Dermis blood vessel endothelial cell (primary cell): ENCODE data around the gene PDE2A. TPM values are rescaled to one million over a fixed set of nuclear protein-coding genes. Genes with fewer than 3 reads are reported as not detected.
"Not testable (repeated sequence)": the region's sequence is repeated elsewhere in the genome, so short reads cannot be mapped to it uniquely, and the experiment has no call there.

ENCODE experiments used
- DNase-seq: peaks from one replicate; pipeline ENCODE4 v3.0.0; 2010
- total RNA-seq: library from RNA; depleted of rRNA; stranded (reverse); fragments of >200 nt; gene quantifications from 2 replicates; pipeline ENCODE4 v1.2.3, GENCODE V29; 2014

The PDE2A gene
- total RNA-seq, 1 donor from 2014 or later, result 351 TPM

DNA sequence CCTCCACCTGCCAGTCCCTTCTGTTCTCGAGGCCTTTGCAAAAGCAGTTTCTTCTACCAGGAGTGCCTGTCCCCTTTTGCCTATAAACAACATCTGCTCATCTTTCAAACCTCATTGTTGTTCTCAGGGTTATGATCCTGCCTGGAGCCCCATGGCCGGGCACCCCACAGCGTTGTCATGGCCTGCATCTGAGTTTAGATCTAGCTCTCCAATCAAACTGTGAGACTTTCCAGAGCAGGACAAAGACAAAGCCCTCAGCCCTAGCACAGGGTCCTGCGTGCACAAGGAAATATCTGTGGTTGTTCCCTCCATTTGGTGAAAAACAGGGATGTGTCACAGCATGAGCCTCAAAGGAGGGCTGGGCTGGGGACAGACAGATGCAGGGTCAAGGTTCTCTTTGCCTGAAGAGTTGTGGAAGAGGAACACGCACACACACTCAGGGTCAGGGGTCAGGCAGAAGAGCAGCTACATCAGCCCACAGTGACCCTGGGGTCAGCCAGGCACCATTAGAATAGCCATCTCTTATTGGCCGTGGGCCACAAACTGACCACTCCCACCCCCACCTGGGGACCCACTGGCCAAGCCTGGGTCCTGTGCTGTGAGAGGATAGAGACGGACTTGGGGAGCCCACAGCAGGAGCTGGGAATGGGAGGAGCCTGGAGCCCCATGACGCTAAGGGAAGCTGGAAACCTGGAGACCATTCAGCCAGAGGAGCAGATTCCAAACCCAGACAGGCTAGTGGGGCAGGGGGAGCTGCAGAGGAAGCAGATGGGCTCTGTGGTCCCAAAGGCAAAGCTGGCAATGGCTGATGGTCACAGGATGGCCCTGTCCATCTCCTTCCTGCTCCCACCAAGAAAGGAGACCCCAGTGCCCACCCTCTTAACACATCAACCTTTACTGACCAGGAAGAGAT, 99.4 kb downstream of the PDE2A start:
- no peak for DNase-seq

DNA sequence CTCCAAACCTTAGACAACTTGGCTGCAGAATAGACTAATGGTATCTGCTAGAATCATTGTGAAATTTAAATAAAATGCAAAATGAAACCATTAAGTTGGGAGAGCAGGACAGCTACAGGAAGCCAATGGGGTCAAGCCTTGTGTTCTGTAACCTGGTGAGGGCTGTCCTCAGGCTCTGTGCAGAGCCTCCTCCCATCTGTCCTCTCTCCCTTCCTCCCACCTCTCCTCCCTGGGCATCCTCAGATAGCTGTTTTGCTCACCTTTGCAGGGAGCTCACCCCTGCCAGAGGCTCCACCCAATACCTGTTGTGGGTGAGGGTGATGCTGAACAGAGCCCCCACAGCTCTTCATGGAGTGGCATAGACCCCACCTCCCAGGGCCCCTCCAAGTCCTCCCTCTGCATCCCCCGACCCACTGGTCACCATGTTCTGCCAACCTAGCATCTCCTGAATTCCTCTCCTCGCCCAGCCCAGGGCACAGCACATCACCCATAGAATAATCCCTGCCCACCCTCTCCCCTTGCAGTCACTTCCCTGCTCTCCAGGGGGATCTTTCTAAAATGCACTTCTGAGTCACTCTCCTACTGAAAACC, 100.3 kb downstream of the PDE2A start:
- no peak for DNase-seq

DNA sequence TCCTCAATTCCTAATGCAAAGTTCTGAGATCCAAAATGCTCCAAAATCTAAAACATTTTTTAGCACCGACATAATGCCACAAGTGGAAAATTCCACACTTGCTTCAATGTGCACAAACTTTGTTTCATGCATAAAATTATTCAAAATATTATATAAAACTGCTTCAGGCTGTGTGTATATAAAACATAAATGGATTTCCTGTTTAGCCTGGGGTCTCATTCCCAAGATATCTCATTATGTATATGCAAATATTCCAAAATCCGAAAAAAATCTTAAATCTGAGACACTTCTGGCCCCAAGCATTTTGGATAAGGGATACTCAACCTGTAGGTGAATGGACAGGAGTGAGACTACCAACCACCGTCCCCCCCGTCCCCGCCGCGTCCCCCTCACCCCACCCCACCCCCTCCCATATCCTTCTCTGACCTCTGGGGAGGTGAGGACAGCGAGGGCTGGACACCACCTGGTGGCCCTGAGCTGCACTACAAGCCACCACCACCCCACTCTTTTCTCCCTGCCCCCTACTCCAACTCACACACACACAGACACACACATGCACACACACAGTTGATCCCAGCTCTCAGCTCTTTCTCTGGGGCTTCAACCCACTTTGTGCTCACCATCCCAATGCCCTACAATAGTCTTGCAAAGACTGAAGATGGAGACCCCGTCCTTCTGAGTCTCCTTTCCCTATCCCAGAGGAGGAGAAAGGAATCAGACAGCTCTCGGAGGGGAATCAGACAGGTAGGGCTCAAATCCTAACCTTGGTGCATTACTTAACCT, 101.0 kb downstream of the PDE2A start:
- peak; percentile 63 for DNase-seq

DNA sequence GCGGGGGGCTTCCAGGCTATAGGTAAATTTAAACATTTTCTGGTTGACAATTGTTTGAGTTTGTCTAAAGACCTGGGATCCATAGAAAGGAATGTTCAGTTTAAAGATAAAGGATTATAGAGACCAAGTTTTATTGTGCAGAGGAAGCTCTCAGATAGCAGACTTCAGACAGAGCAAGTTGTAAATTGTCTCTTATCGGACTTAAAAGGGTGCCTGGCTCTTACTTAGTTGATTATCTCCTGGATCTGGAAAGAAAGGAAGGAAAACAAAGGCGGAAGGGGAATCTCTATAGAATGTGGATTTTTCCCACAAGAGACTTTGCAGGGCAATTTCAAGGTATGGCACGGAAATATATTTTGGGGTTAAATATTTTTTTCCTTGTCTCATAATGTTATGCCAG, 101.7 kb downstream of the PDE2A start:
- not testable (repeated sequence) for DNase-seq

DNA sequence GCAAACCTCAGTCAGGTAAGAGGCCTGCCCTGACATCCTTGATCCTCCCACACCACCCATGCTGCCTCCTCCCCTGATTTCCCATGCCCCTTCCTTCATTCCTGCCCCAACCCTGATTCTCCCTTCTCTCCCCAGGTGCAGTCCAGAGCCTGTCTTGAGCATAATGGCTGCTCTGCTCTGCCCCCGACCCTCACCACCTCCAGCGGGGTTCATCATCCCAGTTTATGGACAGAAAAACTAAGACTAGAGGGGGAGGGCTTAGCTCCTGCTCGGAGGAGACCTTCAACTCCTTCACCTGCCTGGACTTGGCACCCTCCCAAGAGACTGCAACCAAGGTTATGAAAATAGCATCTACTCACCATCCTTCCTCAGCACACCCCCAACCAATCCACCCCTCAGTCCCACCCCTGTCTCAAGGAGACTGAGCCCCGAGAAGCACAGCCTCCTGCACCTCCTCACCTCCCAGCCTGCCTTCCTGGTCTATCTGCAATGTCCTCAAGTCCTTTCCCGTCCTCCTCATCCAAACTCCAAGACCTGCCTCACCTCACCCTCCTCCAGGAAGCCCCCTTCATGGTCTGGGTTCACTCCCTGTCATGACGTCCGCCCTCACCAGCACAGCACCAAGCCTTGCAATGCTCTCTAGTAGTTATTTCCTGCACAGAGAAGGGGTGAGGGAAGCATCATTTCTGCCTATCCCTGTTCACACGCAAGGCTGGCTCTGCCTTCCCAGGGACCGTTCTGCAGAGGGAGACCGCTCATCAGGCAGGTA, 103.1 kb downstream of the PDE2A start:
- no peak for DNase-seq

DNA sequence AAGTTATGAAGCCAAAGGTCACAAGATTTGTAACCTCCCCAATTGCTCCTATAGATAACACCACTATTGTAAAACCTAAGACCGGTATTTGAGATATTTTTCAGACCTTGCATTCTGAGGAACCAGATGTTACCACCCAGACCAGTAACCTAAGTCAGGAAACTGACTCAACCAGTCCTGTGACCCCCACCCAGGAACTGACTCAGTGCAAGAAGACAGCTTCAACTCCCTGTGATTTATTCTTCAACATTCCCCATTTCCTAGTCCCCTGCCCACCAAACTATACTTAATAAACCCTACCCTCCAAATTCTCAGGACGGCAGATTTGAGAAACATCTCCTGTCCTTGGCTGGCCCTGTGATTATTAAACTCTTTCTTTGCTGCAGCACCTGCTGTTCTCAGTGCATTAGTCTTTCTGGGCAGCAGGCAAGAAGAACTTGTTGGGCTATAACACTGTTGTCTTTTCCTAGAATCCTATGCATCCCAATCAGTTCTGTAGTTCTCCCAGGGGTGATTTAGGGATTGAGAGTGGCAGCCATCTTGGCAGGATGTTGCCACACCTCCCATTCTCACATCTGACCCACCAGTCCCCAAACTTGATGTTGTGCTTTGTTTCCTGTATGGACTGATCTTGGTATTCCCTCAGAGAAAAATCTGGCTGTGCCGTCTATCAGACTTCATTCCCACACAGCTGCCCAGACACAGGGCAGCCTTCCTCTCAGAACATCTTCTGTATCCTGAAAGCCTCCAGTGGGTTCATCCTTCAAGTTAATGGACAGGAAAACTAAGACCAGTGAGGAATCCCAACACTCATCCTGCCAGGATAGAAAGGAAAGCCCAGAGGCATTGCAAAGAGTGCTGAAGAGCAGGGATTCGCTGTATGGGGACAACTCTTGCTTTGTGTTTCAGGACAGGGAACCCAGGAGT, 104.0 kb downstream of the PDE2A start:
- no peak for DNase-seq

DNA sequence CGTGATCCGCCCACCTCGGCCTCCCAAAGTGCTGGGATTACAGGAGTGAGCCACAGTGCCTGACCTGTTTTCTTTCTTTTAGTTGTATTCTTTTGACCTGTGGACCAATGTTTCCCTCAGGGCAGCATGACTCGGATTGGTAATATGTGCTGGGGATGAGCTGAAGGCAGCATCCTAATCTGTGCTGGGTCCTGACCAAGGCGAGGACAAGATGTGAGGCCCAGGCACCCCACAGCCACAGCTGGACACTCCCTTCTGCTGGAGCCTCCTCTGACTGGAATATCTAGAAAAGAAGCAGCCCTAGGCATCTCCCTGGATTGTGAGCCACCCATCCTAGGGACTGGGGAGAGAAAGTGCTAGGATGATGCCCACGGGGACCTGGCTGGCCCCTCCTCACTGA, 105.4 kb downstream of the PDE2A start:
- DNase-seq, result no peak

DNA sequence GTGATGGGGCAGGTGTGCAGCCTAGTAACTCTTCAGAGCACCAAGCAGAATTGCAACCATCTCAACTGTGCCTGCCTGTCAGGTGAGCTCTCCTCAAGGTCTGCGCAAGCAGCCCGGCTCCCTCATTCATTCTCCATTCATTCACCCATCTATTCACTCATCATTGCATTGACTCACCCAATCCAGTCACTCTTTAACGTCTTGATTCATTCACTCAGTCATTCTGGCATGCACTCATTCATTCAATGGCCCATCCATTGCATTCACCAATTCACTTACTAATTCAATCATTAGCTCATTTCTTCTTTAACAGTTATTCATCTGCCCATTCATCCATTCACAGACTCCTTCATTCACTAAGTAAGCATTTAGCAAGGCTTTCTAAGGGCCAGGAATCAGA, 111.8 kb downstream of the PDE2A start:
- no peak for DNase-seq

DNA sequence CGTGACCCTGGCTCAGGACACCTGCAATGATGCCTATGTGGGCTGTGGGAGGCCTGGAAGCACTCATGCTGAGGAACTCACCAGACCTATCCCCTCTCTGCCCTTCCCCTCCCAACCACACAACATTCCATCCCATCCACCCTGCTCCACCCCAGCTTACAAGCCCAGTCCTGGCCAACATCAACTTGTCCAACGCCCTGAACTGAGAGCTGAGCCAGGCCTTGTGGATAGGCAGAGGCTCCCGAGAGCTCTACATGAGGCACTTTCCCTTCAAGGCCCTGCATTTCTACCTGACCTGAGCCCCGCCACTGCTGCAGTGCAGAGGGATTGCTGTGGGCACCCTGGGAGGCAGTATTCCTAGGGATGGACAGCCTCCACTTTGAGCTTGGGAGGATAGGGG, 112.4 kb downstream of the PDE2A start:
- no peak for DNase-seq

DNA sequence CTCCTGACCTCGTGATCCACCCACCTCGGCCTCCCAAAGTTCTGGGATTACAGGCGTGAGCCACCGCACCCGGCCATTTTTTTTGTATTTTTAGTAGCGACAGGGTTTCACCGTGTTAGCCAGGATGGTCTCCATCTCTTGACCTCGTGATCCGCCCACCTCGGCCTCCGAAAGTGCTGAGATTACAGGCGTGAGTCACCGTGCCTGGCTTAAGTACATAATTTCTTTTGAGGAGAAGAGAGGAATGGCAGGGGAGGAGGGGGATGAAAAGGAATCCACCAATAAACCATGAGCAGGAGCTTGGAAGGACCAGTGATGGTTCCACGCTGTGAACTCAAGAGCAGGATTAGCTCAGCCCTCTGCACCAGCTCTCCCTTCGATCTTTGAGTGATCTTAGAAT, 113.4 kb downstream of the PDE2A start:
- DNase-seq, result not testable (repeated sequence)

DNA sequence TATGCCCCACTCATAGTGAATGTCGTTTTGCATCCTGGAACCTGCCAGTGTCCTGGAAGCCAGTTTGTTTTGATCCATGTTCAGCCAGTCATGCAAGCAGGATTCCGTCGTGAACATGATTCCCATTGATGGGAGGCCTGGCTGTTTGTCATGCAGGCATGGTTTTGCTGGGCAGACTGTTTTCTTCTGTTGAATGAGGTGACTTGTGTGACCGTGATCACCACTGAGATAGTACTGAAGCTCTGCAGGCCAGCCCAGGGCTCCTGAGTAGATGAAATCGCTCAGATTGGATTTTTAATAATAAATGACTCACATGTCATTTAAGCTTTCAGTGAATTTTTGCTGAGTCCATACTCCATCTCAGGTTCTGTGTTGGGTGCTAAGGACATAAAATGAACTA, 117.8 kb downstream of the PDE2A start:
- DNase-seq, result no peak

DNA sequence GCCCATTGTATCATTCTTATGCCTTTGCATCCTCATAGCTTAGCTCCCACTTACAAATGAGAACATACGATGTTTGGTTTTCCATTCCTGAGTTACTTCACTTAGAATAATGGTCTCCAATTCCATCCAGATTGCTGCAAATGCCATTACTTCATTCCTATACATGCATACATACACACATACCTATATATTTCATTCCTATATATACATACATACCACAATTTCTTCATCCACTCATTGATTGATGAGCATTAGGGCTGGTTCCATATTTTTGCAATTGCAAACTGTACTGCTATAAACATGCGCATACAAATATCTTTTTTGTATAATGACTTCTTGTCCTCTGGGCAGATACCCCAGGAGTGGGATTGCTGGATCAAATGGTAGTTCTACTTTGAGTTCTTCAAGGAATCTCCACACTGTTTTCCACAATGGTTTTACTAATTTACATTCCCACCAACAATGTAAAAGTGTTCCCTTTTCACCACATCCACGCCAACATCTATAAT, 119.2 kb downstream of the PDE2A start:
- not testable (repeated sequence) for DNase-seq

DNA sequence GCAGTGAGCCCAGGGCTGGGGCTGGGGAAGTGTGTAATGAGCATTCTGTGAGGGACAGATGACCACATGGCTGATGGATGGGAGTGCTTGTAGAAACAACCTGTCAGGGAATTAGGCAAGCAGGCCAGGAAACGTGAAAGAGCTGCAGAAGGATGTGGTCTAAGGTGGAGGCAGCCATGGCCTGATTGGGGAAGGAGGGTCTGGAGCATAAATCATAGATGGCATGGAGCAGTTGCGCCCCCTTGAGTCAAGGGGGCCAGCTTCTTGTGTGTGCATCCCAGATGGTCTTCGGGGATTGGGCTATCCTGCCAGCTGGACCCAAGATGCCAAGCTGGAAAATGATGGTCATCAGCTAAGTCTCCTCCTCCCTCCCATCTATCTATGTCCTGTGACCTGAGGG, 120.5 kb downstream of the PDE2A start:
- peak; percentile 21 for DNase-seq

DNA sequence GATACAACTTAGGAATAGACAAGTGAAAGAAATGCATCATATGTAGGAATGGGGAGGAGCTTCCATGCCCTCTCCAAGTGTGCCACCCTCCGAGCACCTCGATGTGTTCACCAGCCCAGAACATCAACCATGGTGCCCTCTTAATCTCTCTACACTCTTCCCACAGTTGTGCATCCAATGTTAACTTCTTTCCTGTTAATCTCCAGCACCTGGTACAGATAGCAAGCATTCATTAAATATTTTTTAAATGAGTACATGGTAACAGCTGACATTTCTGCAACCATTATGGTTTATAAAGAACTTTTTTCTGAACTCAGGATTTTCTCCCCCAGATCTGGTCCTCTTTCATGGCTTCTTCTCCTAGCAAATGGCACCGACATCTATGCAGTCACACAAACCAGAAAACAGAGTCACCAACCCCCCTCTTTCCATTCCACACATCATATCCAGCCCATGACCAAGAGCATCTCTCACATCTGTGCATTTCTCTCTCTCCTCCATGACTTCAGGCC, 121.8 kb downstream of the PDE2A start:
- no peak for DNase-seq

DNA sequence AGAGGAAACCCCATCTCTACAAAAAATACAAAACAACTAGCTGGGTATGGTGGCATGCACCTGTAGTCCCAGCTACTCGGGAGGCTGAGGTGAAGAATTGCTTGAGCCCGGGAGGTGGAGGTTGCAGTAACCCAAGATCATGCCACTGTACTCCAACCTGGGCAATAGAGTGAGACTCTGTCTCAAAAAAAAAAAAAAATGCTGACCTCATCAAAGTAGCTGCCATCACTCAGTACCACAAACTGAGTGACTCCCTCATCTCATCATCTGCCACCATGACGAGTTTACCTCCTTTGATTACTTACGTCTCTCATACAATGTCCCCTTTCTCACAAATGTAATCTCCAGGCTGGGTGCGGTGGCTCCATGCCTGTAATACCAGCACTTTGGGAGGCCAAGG, 122.7 kb downstream of the PDE2A start:
- no peak for DNase-seq

DNA sequence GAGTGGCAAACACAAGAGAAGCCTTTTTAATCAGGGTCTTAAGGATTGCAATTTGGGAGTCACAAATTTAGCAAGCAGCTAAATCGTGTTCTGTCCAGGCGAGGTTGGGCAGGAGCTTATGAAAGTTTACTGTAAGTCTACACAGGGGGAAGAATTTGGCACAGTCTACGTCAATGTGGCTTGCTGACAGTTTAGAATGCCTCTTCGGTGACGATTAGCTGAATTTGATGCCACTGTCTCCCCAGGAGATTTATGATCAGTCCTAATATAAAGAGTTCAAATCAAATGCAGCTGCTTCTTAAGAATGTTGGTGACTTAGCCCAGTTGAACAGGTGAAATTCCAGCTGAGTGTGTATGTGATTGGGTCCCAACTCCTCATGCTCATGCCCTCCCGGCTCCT, 125.8 kb downstream of the PDE2A start:
- no peak for DNase-seq

DNA sequence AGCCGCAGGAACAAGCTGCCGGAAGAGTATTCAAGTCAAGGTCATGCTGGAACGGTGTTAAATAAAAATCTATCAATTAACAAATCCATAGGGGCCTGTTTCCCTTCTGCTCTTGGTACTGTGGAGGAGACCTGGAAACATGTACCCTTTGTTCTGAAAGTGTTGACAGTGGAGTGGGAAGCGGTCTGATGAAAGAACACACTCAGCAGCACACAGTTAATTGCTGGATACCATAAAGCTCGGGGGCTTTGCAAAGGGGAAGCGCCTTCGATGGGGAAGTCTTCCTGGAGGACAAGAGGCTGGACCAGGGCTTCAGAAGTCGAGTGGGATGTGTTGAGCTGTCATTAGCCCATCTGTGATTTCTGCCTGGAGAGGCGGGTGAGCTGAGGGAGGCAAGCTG, 127.4 kb downstream of the PDE2A start:
- no peak for DNase-seq

DNA sequence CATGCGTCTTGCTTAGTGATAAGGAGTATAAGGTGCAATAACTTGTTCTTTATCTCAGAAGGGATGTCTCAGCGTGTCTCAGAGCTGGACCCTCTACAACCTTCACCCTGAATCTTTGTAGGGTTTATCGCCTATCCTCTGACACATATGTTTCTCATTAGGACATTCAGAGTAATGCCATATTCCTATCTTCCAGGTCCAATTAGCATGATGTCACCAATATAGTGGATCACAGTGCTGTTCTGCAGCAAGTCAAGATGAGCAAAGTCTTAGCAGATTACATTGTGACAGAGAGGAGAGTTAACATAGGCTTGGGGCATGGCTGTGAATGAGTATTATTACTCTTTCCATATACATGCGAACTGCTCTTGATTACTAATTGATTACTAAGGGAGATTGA, 129.6 kb downstream of the PDE2A start:
- no peak for DNase-seq

DNA sequence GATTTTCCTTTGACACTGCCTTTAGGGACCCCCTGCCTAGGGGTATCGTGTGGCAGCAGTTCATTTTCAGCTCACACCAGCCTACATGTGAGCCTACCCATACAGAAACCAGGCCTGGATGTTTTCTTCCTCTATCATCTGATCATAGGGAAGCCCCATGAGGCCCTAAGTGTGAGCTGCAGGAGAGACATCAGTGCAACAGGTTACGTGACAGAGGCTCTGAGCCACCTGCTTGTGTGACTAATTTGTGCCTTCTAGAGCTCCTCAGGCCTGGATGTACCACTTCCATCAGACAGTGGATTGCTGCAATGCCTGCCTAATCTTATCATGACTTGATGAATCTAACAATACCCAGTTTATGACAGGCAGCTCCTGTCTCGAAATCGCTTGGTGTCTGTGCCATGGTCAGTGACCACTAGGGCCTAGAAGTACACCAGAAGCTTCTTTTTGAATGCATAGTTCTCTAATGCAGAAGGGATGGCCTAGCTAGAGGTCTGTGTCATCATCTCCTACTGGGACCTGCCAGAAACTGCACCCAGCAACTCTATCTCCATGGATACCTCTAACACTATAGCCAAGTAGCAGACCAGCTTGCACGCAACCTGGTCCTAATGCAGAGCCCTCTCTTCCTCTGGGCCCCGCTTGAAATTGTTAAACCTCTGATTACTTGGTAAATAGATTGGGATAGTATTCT, 130.2 kb downstream of the PDE2A start:
- DNase-seq, result no peak

DNA sequence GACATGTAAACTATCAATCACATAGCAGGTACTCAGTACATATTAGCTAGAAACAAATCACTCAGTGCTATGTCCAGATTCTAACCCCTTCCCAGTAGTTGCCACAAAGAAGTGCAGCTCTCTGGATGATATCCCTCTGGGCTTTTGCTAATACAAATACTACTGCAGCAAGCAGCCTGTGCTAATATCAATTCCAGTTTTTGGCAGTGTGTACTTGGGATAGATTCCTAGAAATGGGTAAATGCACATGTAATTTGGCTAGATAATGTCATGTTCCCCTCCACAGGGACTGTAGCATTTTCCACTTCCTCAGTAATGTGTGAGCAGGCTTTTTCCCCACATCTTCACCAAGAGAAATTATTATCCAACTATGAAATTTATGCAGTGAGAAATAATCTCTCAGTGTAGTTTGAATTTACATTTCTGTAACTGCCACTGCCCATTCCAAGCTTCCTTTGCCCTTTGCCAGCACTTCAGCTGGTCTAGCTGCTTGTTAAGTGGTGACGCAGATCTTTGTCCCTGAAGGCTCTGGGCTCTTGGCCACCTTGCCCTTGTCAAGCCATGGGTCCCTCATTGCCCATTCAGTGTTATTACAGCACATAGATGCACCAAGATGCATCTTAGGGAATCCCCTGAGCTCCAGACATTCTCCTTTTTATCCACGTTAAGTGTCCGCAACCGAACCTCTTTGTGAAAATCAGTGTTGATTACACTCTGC, 132.8 kb downstream of the PDE2A start:
- no peak for DNase-seq
